ENCODE results near the gene TBC1D9.

GRCh38 chr4:140630246-140630645, 125.9 kb downstream of the TBC1D9 start:
- TF ChIP-seq POLR2A (IDR thresholded peaks at IDR 0.05): no peak
- TF ChIP-seq, protein P1, sequence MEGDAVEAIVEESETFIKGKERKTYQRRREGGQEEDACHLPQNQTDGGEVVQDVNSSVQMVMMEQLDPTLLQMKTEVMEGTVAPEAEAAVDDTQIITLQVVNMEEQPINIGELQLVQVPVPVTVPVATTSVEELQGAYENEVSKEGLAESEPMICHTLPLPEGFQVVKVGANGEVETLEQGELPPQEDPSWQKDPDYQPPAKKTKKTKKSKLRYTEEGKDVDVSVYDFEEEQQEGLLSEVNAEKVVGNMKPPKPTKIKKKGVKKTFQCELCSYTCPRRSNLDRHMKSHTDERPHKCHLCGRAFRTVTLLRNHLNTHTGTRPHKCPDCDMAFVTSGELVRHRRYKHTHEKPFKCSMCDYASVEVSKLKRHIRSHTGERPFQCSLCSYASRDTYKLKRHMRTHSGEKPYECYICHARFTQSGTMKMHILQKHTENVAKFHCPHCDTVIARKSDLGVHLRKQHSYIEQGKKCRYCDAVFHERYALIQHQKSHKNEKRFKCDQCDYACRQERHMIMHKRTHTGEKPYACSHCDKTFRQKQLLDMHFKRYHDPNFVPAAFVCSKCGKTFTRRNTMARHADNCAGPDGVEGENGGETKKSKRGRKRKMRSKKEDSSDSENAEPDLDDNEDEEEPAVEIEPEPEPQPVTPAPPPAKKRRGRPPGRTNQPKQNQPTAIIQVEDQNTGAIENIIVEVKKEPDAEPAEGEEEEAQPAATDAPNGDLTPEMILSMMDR (IDR thresholded peaks at IDR 0.05): no peak
- TF ChIP-seq POLR2AphosphoS5 (IDR thresholded peaks at IDR 0.05): no peak
